ENCODE measurements around the gene SF3B1. TPM values are rescaled to one million over a fixed set of nuclear protein-coding genes. Genes with fewer than 3 reads are reported as not detected.

SF3B1 gene
- total RNA-seq, 2 donors from 2014 or later, result 259 to 506 TPM

DNA sequence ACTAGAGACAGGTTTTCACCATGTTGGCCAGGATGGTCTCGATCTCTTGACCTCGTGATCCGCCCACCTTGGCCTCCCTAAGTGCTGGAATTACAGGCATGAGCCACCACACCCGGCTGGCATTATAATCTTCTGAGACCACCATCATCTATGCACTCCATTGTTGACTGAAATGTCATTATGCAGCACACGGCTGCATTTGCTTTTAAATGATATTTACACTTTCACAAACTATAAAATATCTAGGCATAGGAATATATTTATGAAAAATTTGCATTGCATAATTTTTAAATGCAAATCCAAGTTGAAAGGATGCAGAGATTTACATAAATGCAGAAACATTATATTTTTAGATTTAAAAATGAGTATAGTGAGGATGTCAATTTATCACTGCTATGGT, 94.2 kb downstream of the SF3B1 start:
- no peak overlapping the region for H3K4me3 ChIP-seq
- H3K27ac ChIP-seq, result no peak overlapping the region
- no peak for DNase-seq (ENCODE audit: low spot score)
- no peaks in the 10 kb centered on the region for H3K4me1 ChIP-seq (ENCODE audit: control insufficient read depth in 1 of 2, low read depth in 2 of 2)
- H3K36me3 ChIP-seq, result no peaks in the 10 kb centered on the region
- no peaks in the 10 kb centered on the region for H3K27me3 ChIP-seq (replicated peaks; ENCODE audit: insufficient read depth)
- ATAC-seq (ENCODE audit: insufficient number of reproducible peaks, low FRiP score, low read depth), result no peak
- no peaks in the 10 kb centered on the region for H3K9me3 ChIP-seq
- TF ChIP-seq, protein P1, sequence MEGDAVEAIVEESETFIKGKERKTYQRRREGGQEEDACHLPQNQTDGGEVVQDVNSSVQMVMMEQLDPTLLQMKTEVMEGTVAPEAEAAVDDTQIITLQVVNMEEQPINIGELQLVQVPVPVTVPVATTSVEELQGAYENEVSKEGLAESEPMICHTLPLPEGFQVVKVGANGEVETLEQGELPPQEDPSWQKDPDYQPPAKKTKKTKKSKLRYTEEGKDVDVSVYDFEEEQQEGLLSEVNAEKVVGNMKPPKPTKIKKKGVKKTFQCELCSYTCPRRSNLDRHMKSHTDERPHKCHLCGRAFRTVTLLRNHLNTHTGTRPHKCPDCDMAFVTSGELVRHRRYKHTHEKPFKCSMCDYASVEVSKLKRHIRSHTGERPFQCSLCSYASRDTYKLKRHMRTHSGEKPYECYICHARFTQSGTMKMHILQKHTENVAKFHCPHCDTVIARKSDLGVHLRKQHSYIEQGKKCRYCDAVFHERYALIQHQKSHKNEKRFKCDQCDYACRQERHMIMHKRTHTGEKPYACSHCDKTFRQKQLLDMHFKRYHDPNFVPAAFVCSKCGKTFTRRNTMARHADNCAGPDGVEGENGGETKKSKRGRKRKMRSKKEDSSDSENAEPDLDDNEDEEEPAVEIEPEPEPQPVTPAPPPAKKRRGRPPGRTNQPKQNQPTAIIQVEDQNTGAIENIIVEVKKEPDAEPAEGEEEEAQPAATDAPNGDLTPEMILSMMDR (IDR thresholded peaks at IDR 0.05), result no peak

Other genes starting within 250 kb of the SF3B1 start
- gene ANKRD44, start 124.2 kb downstream of the SF3B1 start, total RNA-seq, result 10 to 100 TPM; 57.8 to 93.4 TPM
- gene COQ10B, start 18.5 kb upstream of the SF3B1 start, total RNA-seq, result 10 to 100 TPM; 41.6 to 42.8 TPM
- gene HSPD1, start 64.8 kb upstream of the SF3B1 start, total RNA-seq, result 100 to 1,000 TPM in 1 of 2 donors, 10 to 100 TPM in 1; 48.9 to 121 TPM
- gene HSPE1, start 65.4 kb upstream of the SF3B1 start, total RNA-seq, result 10 to 100 TPM; 26.3 to 45.0 TPM
- 10 to 100 TPM; 17.5 to 27.2 TPM for gene MOB4, start 81.0 kb upstream of the SF3B1 start, total RNA-seq
- gene RFTN2, start 240.6 kb upstream of the SF3B1 start, total RNA-seq, result 10 to 100 TPM in 1 of 2 donors, 1 to 10 TPM in 1; 9.3 to 18.9 TPM

Measured in thoracic aorta (tissue), 2 donors.